HepG2 (cell line): ENCODE data around the gene LYSET. TPM values are rescaled to one million over a fixed set of nuclear protein-coding genes. Genes with fewer than 3 reads are reported as not detected.

Experiments used
- AHR ChIP-seq: IDR thresholded peaks from 2 replicates; pipeline ENCODE4 v1.6.1; 2018; ENCODE audit warnings: missing genetic modification reagents, missing compliant biosample characterization
- ATF7 ChIP-seq, 2 experiments: fragments of 450-650 bp in 1 of 2; sonication (generic) in 1 of 2; formaldehyde crosslinking in 1 of 2; IDR thresholded peaks; 2 replicates each; pipeline versions ENCODE4 v1.4.0 to v1.6.1; 2016 to 2020; ENCODE audit warnings: antibody characterized with exemption in 1 of 2, mild to moderate bottlenecking in 1 of 2, missing genetic modification reagents in 1 of 2
- ELF1 ChIP-seq: sonication (generic); formaldehyde crosslinking; IDR thresholded peaks from 2 replicates; pipeline ENCODE4 v1.4.0; 2020; ENCODE audit warnings: missing genetic modification reagents
- FOXA1 ChIP-seq, 2 experiments: fragments of 450-650 bp in 1 of 2; sonication (generic) in 1 of 2; formaldehyde crosslinking in 1 of 2; IDR thresholded peaks; 2 replicates each; pipeline versions ENCODE4 v1.4.0 to v1.6.1; 2016 to 2020; ENCODE audit warnings: missing genetic modification reagents in 1 of 2
- HIVEP1 ChIP-seq: sonication (generic); formaldehyde crosslinking; IDR thresholded peaks from 2 replicates; pipeline ENCODE4 v1.4.0; 2020; ENCODE audit warnings: mild to moderate bottlenecking, missing genetic modification reagents
- MXD3 ChIP-seq: IDR thresholded peaks from 2 replicates; pipeline ENCODE4 v1.6.1; 2016; ENCODE audit warnings: mild to moderate bottlenecking, missing biosample characterization, missing genetic modification reagents
- NFE2L2 ChIP-seq: fragments of 150-350 bp; IDR thresholded peaks from 2 replicates; pipeline ENCODE4 v1.6.1; 2014; ENCODE audit warnings: low read length
- NFYC ChIP-seq: IDR thresholded peaks from 2 replicates; pipeline ENCODE4 v1.6.1; 2016; ENCODE audit warnings: missing genetic modification reagents, missing compliant biosample characterization
- PHF20 ChIP-seq: sonication (generic); formaldehyde crosslinking; IDR thresholded peaks from 2 replicates; pipeline ENCODE4 v1.5.0; 2020; ENCODE audit warnings: mild to moderate bottlenecking, missing genetic modification reagents
- REPIN1 ChIP-seq: sonication (generic); formaldehyde crosslinking; IDR thresholded peaks from 2 replicates; pipeline ENCODE4 v1.8.0; 2022; ENCODE audit warnings: missing genetic modification reagents, low read depth, mild to moderate bottlenecking, borderline replicate concordance
- SRSF9 ChIP-seq: fragments of 200-400 bp; formaldehyde crosslinking; IDR thresholded peaks from 2 replicates; pipeline ENCODE4 v1.6.1; 2018; ENCODE audit warnings: borderline replicate concordance, mild to moderate bottlenecking, low read depth, low read length; ENCODE audit not compliant: insufficient read depth, poor library complexity, severe bottlenecking
- TAF1 ChIP-seq: sonication (generic); formaldehyde crosslinking; IDR thresholded peaks from 2 replicates; pipeline ENCODE4 v1.4.0; 2020; ENCODE audit warnings: missing genetic modification reagents
- TFDP1 ChIP-seq: IDR thresholded peaks from 2 replicates; pipeline ENCODE4 v1.6.1; 2016; ENCODE audit warnings: missing compliant biosample characterization, missing genetic modification reagents, borderline replicate concordance
- THAP11 ChIP-seq: IDR thresholded peaks from 2 replicates; pipeline ENCODE4 v1.6.1; 2016; ENCODE audit warnings: missing biosample characterization, missing genetic modification reagents
- ZFY ChIP-seq: sonication (generic); formaldehyde crosslinking; IDR thresholded peaks from 2 replicates; pipeline ENCODE4 v1.4.0; 2020; ENCODE audit warnings: missing genetic modification reagents
- ZNF280B ChIP-seq: sonication (generic); formaldehyde crosslinking; IDR thresholded peaks from 2 replicates; pipeline ENCODE4 v1.5.0; 2020; ENCODE audit warnings: missing genetic modification reagents, mild to moderate bottlenecking, borderline replicate concordance
- ZNF33A ChIP-seq: sonication (generic); formaldehyde crosslinking; IDR thresholded peaks from 2 replicates; pipeline ENCODE4 v1.5.1; 2020; ENCODE audit warnings: missing genetic modification reagents, mild to moderate bottlenecking, moderate library complexity, borderline replicate concordance
- ZNF367 ChIP-seq: sonication (generic); formaldehyde crosslinking; IDR thresholded peaks from 2 replicates; pipeline ENCODE4 v1.4.0; 2020; ENCODE audit warnings: missing genetic modification reagents, borderline replicate concordance
- ZNF567 ChIP-seq: sonication (generic); formaldehyde crosslinking; IDR thresholded peaks from 2 replicates; pipeline ENCODE4 v1.8.1; 2023; ENCODE audit warnings: mild to moderate bottlenecking, missing genetic modification reagents, borderline replicate concordance
- ZNF580 ChIP-seq: IDR thresholded peaks from 2 replicates; pipeline ENCODE4 v1.6.1; 2016; ENCODE audit warnings: low read depth, borderline replicate concordance
- ZNF784 ChIP-seq: sonication (generic); formaldehyde crosslinking; IDR thresholded peaks from 2 replicates; pipeline ENCODE4 v1.5.1; 2020; ENCODE audit warnings: missing genetic modification reagents, mild to moderate bottlenecking, borderline replicate concordance
- polyA plus RNA-seq, 8 experiments: library from polyadenylated mRNA; depleted of rRNA in 3 of 8; stranded (reverse) in 7 of 8; unstranded in 1 of 8; fragments of >200 nt; fragmentation: Illumina TruSeq in 4 of 8; extraction: Trizol in 4 of 8; gene quantifications; 2 replicates each; pipeline versions ENCODE4 v1.2.1 to v1.2.3, GENCODE V29; 2011 to 2016; ENCODE audit warnings: low read depth in 4 of 8, missing spikeins in 1 of 8, mixed read lengths in 1 of 8; ENCODE audit not compliant: insufficient read depth in 1 of 8
- total RNA-seq, 5 experiments: library from RNA; depleted of rRNA; stranded (reverse); fragments of >200 nt; fragmentation: Illumina TruSeq; extraction: Trizol; gene quantifications; 2 replicates each; pipeline ENCODE4 v1.2.3, GENCODE V29; 2016; ENCODE audit warnings: low read depth in 1 of 5

The LYSET gene
- total and polyA plus RNA-seq, 2 of the 13 experiments (the other 11 are each of a cell fraction or from before 2014, with no cell fraction given), result 19.1 to 36.6 TPM

GRCh38 chr14:93184391-93185348 lies at the start of gene LYSET, which contains the start of gene MOAP1 (continued):
- TF ChIP-seq ELF1 (CRISPR knock-in tag) (0 out of 2 replicates have a peak, but pooled peaks have one; percentile 7), REPIN1 (CRISPR knock-in tag) (no peak), SRSF9 (no peak), TAF1 (CRISPR knock-in tag) (peak; percentile 83), PHF20 (CRISPR knock-in tag) (peak; percentile 47), THAP11 (CRISPR knock-in tag) (peak; percentile 40), AHR (CRISPR knock-in tag) (peak; percentile 76; the same call in 1 of the 2 replicates), ATF7 (IDR thresholded peaks at IDR 0.05) (peak; percentile 33; the same call in 1 of the 2 replicates), ATF7 (CRISPR knock-in tag; IDR thresholded peaks at IDR 0.05) (peak; percentile 68), ZFY (CRISPR knock-in tag) (peak; percentile 99), NFE2L2 (no peak), ZNF280B (peak; percentile 85; the same call in 1 of the 2 replicates), MXD3 (CRISPR knock-in tag) (peak; percentile 70; the same call in 1 of the 2 replicates), ZNF567 (no peak; the same call in 1 of the 2 replicates), ZNF580 (CRISPR knock-in tag) (no peak; the same call in 1 of the 2 replicates), ZNF33A (CRISPR knock-in tag) (no peak), NFYC (CRISPR knock-in tag) (no peak), HIVEP1 (0 out of 2 replicates have a peak, but pooled peaks have one; percentile 31), ZNF784 (CRISPR knock-in tag) (peak; percentile 87), FOXA1 (IDR thresholded peaks at IDR 0.05) (no peak), FOXA1 (CRISPR knock-in tag; IDR thresholded peaks at IDR 0.05) (0 out of 2 replicates have a peak, but pooled peaks have one; percentile 8), TFDP1 (peak; percentile 28; the same call in 1 of the 2 replicates), ZNF367 (peak; percentile 59; the same call in 1 of the 2 replicates)
